AG09319 (cell line): ENCODE results near the gene PRKAR1A.
"Not testable (repeated sequence)": the region's sequence is repeated elsewhere in the genome, so short reads cannot be mapped to it uniquely, and the experiment has no call there.

Experiments used
- DNase-seq: peaks from one replicate; pipeline ENCODE4 v3.0.0-alpha.2; 2010; ENCODE audit warnings: low read depth; ENCODE audit errors: extremely low read depth
- CTCF ChIP-seq: IDR thresholded peaks from 2 replicates; pipeline ENCODE4 v1.5.1; 2011; ENCODE audit warnings: low read depth, mild to moderate bottlenecking, inconsistent platforms, low read length, moderate library complexity

The PRKAR1A gene

GRCh38 chr17:68484458-68484857, 27.8 kb upstream of the PRKAR1A start:
- no peak for DNase-seq
- no peak for TF ChIP-seq CTCF

- DNase-seq: no peak
- TF ChIP-seq CTCF: no peak
Measured at GRCh38 chr17:68489919-68490318, 22.3 kb upstream of the PRKAR1A start.

GRCh38 chr17:68491381-68492231, 20.6 kb upstream of the PRKAR1A start:
- no peak for TF ChIP-seq CTCF
- DNase-seq: no peak

DNA sequence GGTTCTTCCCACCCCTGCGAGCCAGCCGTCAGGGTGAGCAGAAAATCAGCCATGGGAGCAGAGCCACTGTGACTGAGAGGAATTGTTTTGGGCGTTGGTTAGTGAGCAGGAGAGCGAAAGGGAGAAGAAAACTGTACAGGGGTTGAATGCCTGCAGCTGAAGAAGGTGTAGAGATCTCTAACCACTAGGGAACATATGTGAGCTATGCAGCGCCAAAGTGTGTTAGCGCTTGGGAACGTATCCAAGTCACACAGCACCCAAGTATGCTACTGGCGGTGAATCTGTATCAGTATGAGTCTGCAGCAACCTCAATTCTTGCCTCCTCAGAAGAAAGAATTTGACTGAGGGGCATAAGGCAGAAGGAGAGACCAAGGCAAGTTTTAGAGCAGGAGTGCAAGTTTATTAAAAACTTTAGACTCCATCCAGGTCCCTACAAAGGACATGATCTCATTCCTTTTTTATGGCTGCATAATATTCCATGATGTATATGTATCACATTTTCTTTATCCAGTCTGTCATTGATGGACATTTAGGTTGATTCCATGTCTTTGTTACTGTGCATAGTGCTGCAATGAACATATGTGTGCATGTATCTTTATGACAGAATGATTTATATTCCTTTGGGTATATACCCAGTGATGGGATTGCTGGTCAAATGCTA, 19.7 kb upstream of the PRKAR1A start:
- DNase-seq: not testable (repeated sequence)

DNA sequence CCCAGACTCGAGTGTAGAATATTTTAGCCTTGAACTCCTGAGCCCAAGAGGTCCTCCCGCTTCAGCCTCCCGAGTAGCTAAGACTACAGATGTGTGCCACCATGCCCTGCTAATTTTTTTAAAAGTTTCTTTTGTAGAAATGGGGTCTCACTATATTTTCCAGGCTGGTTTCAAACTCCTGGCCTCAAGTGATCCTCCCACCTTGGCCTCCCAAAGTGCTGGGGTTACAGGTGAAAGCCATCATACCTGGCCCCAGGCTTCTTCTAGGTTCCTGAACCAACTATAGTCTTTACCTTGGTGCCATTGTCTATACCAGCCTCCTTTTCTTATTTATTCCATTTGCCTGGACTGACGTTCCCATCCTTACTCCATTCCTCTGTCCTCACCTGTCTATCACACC, 17.1 kb upstream of the PRKAR1A start:
- TF ChIP-seq CTCF: no peak
- no peak for DNase-seq

DNA sequence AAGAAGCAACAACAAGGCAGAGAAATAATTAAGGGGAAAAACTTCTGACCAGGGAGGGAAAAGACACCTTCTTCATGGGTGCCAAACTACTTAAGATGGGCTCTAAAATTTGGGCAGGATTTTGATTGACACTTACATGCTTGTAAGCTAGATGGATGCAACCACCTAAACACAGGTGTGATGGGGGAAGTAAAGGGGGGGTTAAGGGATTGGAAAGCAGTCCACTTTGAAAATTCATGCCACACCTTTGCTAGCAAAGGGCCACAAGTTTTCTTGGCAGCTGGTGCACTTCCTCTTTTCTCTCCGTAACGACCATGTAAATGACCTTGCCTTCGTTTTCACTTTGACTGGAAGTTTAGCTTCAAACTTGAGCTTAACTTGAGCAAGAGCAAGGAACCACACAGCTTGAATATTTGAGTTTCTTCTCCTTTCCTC, 14.3 kb upstream of the PRKAR1A start:
- DNase-seq: no peak
- no peak for TF ChIP-seq CTCF

DNA sequence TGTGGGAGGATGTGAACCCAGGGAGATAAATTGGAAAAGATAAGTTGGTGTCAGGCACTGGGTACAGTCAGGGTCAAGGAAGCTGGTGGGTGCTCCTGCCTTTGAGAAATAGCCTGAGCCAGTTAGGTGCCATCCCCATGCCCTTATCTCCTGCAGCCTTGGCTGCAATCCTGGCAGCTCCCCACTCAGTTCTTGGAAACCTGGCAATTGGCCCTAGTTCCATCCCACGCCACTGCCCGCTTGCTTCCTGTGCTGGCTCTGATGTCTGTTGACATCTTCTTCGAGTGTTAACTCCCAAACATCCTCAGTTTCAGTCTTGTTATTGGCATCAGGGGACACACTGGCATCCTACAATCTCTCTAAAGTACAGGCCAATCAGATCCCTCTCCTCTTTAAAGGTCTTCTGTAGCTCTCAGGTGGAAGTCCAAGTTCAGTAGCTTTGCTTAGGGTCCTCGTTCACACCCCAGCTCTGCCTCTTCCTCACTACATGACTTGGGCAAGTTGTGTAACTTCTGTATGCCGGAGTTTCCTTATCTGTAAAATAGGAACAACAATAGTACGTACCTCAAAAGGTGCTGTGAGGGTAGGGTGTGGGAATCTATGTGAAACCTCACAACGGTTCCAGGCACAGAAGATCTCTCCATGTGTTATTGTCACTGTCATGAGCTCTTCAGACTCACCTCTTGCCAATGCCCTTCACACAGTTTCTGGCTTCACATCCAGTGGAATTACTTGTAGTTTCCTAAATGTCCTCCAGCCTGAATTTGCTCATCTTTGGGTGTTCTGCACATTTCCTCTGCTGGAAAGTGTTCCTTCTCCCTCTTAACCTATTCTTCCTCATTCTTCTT, 13.5 kb upstream of the PRKAR1A start:
- no peak for TF ChIP-seq CTCF
- DNase-seq: no peak
